Right hindlimb (tissue), 1 donor: ENCODE results near the gene GOLGA8T.
"Not testable (repeated sequence)": the region's sequence is repeated elsewhere in the genome, so short reads cannot be mapped to it uniquely, and the experiment has no call there.

Experiments
- DNase-seq: peaks from one replicate; pipeline ENCODE4 v3.0.0-alpha.2; 2018

The GOLGA8T gene

DNA sequence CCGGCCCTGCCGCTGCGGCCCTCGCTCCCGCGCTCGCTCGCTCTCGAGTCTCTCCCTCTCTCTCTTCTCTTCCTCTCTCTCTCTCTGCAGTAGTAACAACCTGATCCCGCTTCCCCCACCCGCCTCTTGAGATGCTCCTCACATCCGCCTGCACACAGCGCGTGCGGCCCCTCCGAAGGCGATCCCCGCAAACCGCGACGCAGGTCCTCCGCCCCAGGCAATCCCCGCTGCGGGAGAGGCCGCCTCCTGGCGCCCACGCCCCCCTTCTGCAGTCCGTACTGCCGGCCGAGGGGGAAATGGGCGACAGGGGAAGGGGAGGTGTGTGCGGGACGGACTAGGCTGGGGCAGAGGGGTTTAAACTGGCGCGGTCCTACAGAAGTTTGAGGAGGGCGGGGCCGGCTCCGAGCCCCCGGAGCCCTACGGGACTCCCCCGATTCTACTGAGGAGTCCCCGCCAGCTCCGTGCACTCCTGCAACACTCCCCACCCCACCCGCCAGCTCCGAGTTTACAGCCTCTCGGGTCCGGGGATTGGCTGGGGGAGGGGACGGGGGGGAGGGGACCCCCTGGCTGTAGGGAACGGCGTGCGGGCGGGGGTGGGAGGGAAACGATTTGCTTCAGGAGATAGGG is 57.4 kb downstream of the GOLGA8T start:
- not testable (repeated sequence) for DNase-seq

DNA sequence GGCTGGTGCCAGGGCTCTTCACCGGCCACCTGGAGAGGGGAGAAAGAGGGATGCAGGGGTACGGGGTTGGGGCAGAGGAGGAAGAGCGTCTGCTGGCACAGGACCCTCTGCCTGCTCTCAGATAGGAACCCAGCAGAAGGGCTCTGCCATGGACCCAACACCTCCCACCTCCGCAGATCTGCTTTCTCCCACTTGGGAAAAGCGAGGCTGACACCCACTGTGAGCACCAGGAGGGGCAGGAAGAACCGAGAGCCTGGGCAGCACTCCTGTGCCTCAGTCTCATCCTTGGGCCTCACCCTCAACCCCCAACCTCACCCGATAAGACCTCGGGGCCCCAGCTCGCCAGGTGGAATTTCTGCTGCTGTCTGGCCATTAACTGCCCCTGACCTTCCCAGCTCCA is 58.0 kb downstream of the GOLGA8T start:
- DNase-seq, result not testable (repeated sequence)
